Liver (tissue), 3 donors: ENCODE results near the gene PATZ1.

Experiments used
- CTCF ChIP-seq: fragments of 150-350 bp; IDR thresholded peaks from 2 replicates; pipeline ENCODE4 v1.5.1; 2017; ENCODE audit warnings: improper control_type of control experiment, low read depth, low read length; ENCODE audit not compliant: missing input control
- EGR1 ChIP-seq, 2 donors: IDR thresholded peaks; 2 replicates each; pipeline ENCODE4 v1.6.1; 2016 to 2018; ENCODE audit warnings: antibody characterized with exemption in 2 of 2, low read depth in 2 of 2
- GABPA ChIP-seq, 2 donors: IDR thresholded peaks in 1 of 2; conservative IDR thresholded peaks in 1 of 2; 2 replicates each; pipeline ENCODE4 v1.6.1; 2016; ENCODE audit warnings: antibody characterized with exemption in 2 of 2, mild to moderate bottlenecking in 1 of 2, moderate library complexity in 1 of 2
- SP1 ChIP-seq: IDR thresholded peaks from 2 replicates; pipeline ENCODE4 v1.6.1; 2018; ENCODE audit warnings: antibody characterized with exemption, mild to moderate bottlenecking
- TAF1 ChIP-seq: conservative IDR thresholded peaks from 2 replicates; pipeline ENCODE4 v1.6.1; 2016; ENCODE audit warnings: antibody characterized with exemption, mild to moderate bottlenecking
- donor health status: healthy.
- donor health status: healthy.

GRCh38 chr22:31284281-31285155 is 61.6 kb downstream of the PATZ1 start:
- no peak for TF ChIP-seq CTCF
- TF ChIP-seq EGR1 (IDR thresholded peaks at IDR 0.05; ENCODE audit: low read depth in 2 of 2), result no peak
- TF ChIP-seq SP1, result no peak
- TF ChIP-seq TAF1, result no peak
- TF ChIP-seq GABPA (IDR thresholded peaks at IDR 0.05 in 1 of 2, conservative IDR thresholded peaks at IDR 0.05 in 1 of 2), result no peak
